Fibroblast of upper back skin (primary cell): ENCODE measurements around the gene TAF12.
A peak's percentile ranks its signal among the peaks of the same experiment; 100 is the strongest.

ENCODE experiments used
- DNase-seq: peaks from one replicate; pipeline ENCODE4 v3.0.0-alpha.2; 2013

TAF12 gene

GRCh38 chr1:28580722-28581530 is 61.9 kb downstream of the TAF12 start:
- DNase-seq = peak; percentile 20

DNA sequence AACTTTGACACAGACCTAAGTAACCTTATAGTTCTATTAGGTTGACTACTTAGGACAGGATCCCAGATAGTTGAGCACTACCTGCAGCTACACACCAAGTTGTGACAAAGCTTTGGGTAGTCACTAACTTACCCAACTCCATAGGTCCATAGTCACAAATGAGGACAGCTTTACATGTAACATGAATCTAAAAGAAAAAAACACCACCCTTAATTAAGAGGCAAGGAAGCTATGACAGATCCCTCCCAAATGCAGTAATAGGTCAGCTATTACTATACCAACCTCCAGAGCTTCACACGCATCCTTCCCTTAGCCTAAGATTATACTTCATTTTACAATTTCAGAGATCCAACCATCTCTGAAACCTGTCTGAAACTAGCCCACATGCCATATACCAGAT is 63.5 kb downstream of the TAF12 start:
- DNase-seq = no peak

DNA sequence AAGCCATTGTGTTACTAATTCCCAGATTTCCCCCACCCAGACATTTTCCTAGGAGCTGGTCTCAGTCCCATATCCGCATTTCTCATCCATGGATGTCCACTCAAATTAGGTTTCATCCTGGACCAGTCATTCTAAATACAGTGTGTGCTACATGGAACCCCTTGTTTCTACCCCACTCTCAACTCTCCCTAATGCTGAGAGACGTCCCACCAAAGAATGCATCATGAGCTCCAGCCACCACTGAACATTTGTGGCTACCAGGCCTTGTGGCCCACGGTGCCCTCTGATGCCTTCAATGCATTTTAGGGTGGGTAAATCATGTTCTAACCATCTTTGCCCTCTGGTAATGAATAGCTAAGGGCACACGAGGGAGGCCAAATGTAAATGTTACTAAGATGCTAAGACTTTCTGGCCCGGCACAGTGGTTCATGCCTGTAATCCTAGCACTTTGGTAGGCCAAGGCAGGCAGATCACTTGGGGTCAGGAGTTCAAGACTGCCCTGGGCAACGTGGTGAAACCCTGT is 64.1 kb downstream of the TAF12 start:
- no peak for DNase-seq

GRCh38 chr1:28577738-28578536 is 64.9 kb downstream of the TAF12 start:
- DNase-seq = no peak

DNA sequence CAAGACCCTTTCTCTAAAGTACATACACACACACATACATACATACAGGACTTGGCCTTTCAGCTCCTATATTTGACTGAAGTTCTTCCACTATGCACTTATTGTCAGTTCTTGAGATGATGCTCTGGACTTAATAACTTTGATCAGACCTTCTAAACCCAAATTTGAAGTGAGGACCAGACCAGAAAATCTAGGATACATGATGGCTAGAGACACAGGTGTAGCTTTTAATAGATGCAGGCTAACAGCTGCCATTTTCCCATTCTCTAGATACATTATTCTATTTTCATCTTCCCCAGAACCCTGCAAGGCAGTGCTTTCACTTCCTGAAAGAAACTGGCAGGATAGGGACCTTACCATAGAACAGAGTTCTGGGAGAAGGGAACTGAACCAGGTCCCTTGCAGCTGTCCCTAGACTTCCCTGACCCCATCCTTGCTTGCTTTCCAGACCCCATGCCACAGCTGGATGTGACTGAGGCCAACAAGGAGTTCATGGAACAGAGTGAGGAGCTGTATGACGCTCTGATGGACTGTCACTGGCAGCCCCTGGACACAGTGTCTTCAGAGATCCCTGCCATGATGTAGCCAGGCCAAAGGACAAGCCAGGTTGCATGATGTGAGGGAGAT is 65.7 kb downstream of the TAF12 start:
- no peak for DNase-seq

- DNase-seq = no peak
These were observed 69.3 kb downstream of the TAF12 start for GRCh38 chr1:28573564-28573963.

DNA sequence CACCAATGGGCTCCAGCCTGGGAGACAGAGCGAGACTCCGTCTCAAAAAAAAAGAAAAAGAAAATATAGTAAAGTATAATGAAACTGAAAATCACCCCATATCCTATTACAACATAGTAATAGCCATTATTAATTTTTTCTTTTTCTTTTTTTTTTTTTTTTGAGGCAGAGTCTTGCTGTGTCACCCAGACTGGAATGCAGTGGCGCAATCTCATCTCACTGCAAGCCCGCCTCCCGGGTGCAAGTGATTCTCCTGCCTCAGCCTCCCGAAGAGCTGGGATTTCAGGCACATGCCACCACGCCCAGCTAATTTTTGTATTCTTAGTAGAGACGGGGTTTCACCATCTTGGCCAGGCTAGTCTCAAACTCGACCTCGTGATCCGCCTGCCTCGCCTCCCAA is 70.0 kb downstream of the TAF12 start:
- DNase-seq = peak; percentile 55

- no peak for DNase-seq
These were observed 71.0 kb downstream of the TAF12 start for GRCh38 chr1:28571911-28572310.

DNA sequence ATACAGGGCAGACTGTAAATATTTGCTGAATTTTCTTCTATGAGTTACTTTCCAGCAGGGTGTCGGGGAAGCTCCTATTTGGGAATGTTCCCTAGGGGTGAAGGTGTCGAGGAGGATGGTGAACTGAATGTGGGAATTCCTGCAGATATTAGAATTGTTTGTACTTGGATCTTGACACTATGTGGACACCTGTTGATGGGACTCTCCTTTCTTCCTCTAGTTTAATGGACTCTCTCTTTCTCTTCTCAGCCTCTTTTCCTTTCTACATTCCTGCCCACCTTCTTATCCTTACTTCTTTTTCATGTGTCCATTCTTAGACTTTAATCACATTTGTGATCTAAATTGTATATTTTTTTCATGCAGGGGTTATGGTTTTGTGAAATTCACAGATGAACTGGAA is 75.9 kb downstream of the TAF12 start:
- DNase-seq = no peak

DNA sequence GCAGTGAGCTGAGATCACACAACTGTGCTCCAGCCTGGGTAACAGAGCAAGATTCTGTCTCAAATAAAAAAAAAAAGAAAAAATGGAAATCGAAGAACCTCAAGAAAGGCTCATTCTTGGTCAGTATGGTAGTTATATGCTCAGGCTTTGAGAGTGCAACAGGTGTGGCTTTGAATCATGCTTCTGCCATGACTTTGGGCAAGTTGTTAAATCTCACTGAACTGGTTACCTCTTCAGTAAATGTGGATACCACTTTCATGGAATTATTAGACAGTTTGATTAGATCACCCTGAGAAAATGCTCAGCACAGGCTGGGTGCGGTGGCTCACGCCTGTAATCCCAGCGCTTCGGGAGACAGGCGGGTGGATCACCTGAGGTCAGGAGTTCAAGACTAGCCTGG is 77.1 kb downstream of the TAF12 start:
- DNase-seq = no peak

DNA sequence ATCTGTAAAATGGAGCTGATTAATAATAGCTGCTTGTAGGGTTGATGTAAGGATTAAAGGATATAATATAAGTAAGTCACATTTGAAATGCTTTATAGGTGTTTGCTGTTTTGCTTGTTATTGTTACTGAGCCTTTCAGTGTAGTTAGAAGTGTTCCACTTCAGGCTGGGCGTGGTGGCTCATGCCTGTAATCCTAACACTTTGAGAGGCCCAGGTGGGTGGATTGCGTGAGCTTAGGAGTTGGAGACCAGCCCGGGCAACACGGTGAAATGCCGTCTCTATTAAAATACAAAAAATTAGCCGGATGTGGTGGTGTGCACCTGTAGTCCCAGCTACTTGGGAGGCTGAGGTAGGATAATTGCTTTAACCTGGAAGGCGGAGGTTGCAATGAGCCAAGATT is 77.8 kb downstream of the TAF12 start:
- DNase-seq = no peak

DNA sequence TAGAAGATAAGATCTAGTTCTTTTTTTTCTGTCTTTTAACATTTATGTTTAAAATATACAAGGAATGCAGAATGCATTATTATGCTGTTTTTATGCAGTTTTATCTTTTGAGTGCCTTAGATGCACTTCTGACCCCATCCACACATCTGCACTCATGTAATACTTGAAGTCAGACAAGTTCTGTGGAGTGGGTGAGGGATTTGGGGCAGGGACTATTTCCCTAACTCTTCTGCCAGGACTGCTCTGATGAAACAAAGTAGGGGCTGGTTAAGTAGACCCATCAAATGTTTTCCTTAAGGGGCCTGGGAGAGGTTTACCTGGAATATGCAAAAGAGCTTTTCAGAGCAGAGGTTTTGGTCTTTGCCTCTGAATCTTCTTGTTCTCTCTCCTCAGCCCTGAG is 78.6 kb downstream of the TAF12 start:
- DNase-seq = no peak

GRCh38 chr1:28560886-28561285 is 82.0 kb downstream of the TAF12 start:
- no peak for DNase-seq
